Stomach smooth muscle (tissue), 2 donors: ENCODE data around the gene SLC24A4.

Experiments
- H3K27ac ChIP-seq: one replicate; pipeline ENCODE4 v1.7.0; 2013; ENCODE audit warnings: mild to moderate bottlenecking, low read length, inconsistent platforms
- H3K27me3 ChIP-seq, 2 donors: one replicate each; pipeline ENCODE4 v1.7.0; 2013; ENCODE audit warnings: low read length in 2 of 2; ENCODE audit not compliant: insufficient read depth in 2 of 2, control insufficient read depth in 1 of 2
- H3K36me3 ChIP-seq, 2 donors: one replicate each; pipeline ENCODE4 v1.7.0; 2013; ENCODE audit warnings: low read length in 2 of 2; ENCODE audit not compliant: control insufficient read depth in 2 of 2, insufficient read depth in 2 of 2
- H3K4me1 ChIP-seq: one replicate; pipeline ENCODE4 v1.7.0; 2013; ENCODE audit warnings: low read length; ENCODE audit not compliant: control insufficient read depth, insufficient read depth
- H3K4me3 ChIP-seq, 2 donors: one replicate each; pipeline ENCODE4 v1.7.0; 2013; ENCODE audit warnings: low read length in 2 of 2
- H3K9ac ChIP-seq, 2 donors: one replicate each; pipeline ENCODE4 v1.7.0; 2013; ENCODE audit warnings: low read length in 2 of 2, mild to moderate bottlenecking in 1 of 2
- H3K9me3 ChIP-seq, 2 donors: one replicate each; pipeline ENCODE4 v1.7.0; 2013; ENCODE audit warnings: low read length in 2 of 2; ENCODE audit not compliant: control insufficient read depth in 2 of 2
- donor health status: healthy.
- donor health status: Pancreatic carcinoma.

The SLC24A4 gene

GRCh38 chr14:92292673-92293072 lies 30.3 kb upstream of the SLC24A4 start:
- H3K36me3 ChIP-seq: no peaks in the 10 kb centered on the region
- no peak overlapping the region for H3K9ac ChIP-seq
- H3K27ac ChIP-seq: no peak overlapping the region
- H3K4me1 ChIP-seq: no peaks in the 10 kb centered on the region
- no peak overlapping the region for H3K4me3 ChIP-seq
- no peaks in the 10 kb centered on the region for H3K9me3 ChIP-seq
- peaks cover 5% of the 10 kb centered on the region in 2 donors for H3K27me3 ChIP-seq

GRCh38 chr14:92294506-92294905 lies 28.5 kb upstream of the SLC24A4 start:
- H3K36me3 ChIP-seq: no peaks in the 10 kb centered on the region
- no peaks in the 10 kb centered on the region for H3K4me1 ChIP-seq
- no peak overlapping the region for H3K4me3 ChIP-seq
- H3K27ac ChIP-seq: no peak overlapping the region
- no peak overlapping the region for H3K9ac ChIP-seq
- H3K27me3 ChIP-seq: peaks cover 4 to 6% of the 10 kb centered on the region in 2 donors
- H3K9me3 ChIP-seq: no peaks in the 10 kb centered on the region

- H3K27ac ChIP-seq: no peak overlapping the region
- H3K9me3 ChIP-seq: no peaks in the 10 kb centered on the region
- no peak overlapping the region for H3K9ac ChIP-seq
- peaks cover 4 to 6% of the 10 kb centered on the region in 2 donors for H3K27me3 ChIP-seq
- H3K36me3 ChIP-seq: no peaks in the 10 kb centered on the region
- H3K4me3 ChIP-seq: no peak overlapping the region
- H3K4me1 ChIP-seq: no peaks in the 10 kb centered on the region
Observed at GRCh38 chr14:92297818-92298595, 25.0 kb upstream of the SLC24A4 start.

DNA sequence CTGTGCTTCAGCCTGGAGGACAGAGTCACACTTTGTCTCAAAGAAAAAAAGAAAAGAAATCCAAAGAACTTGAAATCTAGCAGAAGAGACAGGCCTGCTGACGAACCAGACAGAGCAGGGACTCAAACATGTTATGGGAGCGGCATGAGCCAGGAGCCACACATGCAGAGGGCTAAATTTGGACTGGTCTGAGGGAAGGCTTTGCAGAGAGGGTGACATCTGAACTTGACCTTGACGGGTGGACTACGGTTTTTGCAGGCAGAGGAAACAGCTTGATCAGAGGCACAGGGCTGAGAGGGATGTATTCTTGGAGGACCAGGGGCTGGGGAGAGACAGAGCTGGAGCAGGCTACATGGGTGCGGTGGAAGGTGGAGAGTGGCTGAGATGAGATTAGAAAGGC lies 20.5 kb upstream of the SLC24A4 start:
- H3K27ac ChIP-seq: no peak overlapping the region
- H3K4me1 ChIP-seq: no peaks in the 10 kb centered on the region

DNA sequence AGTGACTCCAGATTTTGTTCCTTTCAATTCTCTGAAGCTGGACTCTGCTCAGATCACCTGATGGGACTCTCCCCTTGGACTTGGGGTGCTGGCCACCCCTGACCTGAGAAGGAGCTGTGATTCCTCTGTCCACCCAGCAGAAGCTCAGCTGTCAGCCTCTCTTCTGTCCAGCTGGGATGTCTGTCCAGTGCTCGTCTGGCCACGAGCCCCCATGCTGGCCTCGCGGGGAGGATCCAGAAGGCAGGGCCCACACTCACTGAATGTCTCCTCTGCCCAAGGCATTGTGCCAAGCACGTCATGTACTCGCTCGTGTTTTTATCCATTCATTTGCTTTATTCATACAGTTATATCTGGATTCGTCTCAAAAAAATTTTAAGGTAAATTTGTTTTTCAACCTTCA lies 14.2 kb upstream of the SLC24A4 start:
- H3K4me3 ChIP-seq: no peak overlapping the region

More for the DNA sequence above, 20.5 kb upstream of the SLC24A4 start:
- Histone ChIP-seq H3K9ac (no peak overlapping the region), H3K9me3 (no peaks in the 10 kb centered on the region), H3K36me3 (no peaks in the 10 kb centered on the region), H3K4me3 (no peak overlapping the region), H3K27me3 (peaks cover 4 to 6% of the 10 kb centered on the region in 2 donors)

DNA sequence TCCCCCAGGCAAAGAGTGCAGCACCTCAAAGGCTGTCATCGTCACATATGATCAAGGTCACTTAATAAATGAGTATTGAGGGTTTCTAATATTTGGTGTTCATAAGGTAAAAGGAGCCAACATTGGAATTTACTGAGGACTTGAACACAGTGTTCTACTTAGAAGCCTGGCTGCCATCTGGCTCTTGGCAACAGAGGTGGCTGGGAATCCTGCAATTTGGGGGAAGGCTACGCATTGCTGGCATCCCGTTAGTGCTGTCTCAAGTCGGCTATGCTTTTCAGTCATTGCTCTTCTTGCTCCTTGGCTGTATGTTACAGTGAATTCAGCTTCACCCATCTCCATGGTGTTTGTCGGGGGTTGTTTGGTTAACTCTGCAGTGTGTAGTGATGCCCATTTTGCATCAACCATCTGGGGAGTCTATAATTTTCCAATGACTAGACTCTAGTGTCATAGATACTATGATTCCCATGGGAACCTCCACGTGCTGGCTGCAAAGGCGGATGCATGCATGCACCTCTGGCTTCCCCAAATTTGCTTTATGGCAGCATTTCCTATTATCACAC lies 12.9 kb upstream of the SLC24A4 start:
- Histone ChIP-seq H3K4me1 (no peaks in the 10 kb centered on the region), H3K9me3 (no peaks in the 10 kb centered on the region), H3K27me3 (peaks cover 0 to 5% of the 10 kb centered on the region in 2 donors), H3K4me3 (no peak overlapping the region), H3K27ac (no peak overlapping the region), H3K9ac (no peak overlapping the region), H3K36me3 (no peaks in the 10 kb centered on the region)

More for the DNA sequence above, 14.2 kb upstream of the SLC24A4 start:
- no peaks in the 10 kb centered on the region for H3K9me3 ChIP-seq
- H3K27ac ChIP-seq: no peak overlapping the region
- no peak overlapping the region for H3K9ac ChIP-seq
- no peaks in the 10 kb centered on the region for H3K4me1 ChIP-seq
- no peaks in the 10 kb centered on the region for H3K36me3 ChIP-seq
- H3K27me3 ChIP-seq: peaks cover 0 to 5% of the 10 kb centered on the region in 2 donors

DNA sequence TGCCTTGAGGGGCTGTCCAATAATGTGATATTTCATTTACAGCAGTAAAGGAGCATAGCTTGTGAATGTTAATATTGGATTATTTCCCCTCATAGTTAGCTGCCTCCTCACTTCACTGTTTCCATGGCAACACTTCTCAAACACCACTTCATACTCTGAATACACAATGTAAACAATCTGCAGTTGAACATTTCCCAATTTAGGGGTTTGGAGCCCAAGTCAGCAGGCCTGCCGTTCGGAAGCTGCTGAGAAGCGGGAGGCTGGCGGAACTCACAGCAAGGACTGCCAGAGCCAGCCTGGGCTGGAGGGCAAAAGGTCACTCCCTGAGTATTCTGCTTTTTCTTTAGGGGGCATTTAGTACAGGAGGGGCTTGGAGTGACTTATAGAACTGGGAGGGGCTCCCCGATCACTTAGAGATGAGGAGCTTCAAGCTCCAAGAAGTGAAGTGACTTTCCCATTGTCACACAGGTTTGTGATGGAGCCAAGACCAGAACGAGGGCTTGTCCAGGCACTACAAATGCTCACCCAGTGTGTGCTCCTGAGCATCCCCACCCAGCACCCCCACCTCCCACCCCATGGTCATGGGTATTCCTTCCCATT lies 12.1 kb upstream of the SLC24A4 start:
- Histone ChIP-seq H3K4me1 (no peaks in the 10 kb centered on the region), H3K27me3 (peaks cover 0 to 5% of the 10 kb centered on the region in 2 donors), H3K4me3 (no peak overlapping the region), H3K9ac (no peak overlapping the region), H3K9me3 (no peaks in the 10 kb centered on the region), H3K36me3 (no peaks in the 10 kb centered on the region), H3K27ac (no peak overlapping the region)

- Histone ChIP-seq H3K4me3 (no peak overlapping the region), H3K36me3 (no peaks in the 10 kb centered on the region), H3K27ac (no peak overlapping the region), H3K9ac (no peak overlapping the region), H3K27me3 (peaks cover 0 to 9% of the 10 kb centered on the region in 2 donors), H3K4me1 (peaks cover 2% of the 10 kb centered on the region), H3K9me3 (no peaks in the 10 kb centered on the region)
Observed at GRCh38 chr14:92314182-92314581, 8.8 kb upstream of the SLC24A4 start.

- H3K36me3 ChIP-seq: no peaks in the 10 kb centered on the region
- peaks cover 4 to 12% of the 10 kb centered on the region in 2 donors for H3K27me3 ChIP-seq
- H3K4me3 ChIP-seq: no peak overlapping the region
- no peak overlapping the region for H3K9ac ChIP-seq
- no peaks in the 10 kb centered on the region for H3K9me3 ChIP-seq
- no peak overlapping the region for H3K27ac ChIP-seq
- peaks cover 2% of the 10 kb centered on the region for H3K4me1 ChIP-seq
Observed at GRCh38 chr14:92315050-92315805, 7.7 kb upstream of the SLC24A4 start.

DNA sequence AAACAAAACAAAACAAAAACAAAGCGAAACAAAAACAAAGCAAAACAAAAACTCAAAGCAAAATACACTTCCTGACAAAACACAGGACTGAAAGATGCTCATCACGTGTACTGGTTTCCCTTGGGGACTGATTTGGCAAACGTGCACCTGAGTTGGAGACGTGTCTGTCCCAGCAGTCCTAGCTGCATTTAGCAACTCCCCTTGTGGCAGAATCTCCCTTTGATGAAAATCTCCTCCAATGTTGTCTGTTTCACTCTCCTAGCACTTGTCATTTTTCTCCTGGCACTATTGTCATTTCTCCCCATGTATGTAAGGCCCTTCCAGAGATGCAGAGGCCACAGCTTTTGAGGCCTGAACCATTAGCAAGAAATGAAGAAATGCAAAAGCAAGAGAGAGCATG lies 6.8 kb upstream of the SLC24A4 start:
- Histone ChIP-seq H3K9ac (no peak overlapping the region), H3K27me3 (peaks cover 10 to 12% of the 10 kb centered on the region in 2 donors)

More for the DNA sequence above, 6.8 kb upstream of the SLC24A4 start:
- Histone ChIP-seq H3K36me3 (no peaks in the 10 kb centered on the region), H3K4me1 (peaks cover 2% of the 10 kb centered on the region), H3K4me3 (no peak overlapping the region), H3K27ac (no peak overlapping the region), H3K9me3 (no peaks in the 10 kb centered on the region)
